ENCODE data around the gene GALNT1. TPM values are rescaled to one million over a fixed set of nuclear protein-coding genes. Genes with fewer than 3 reads are reported as not detected.

GALNT1 gene
- total and polyA plus RNA-seq, 2 donors = 24.6 to 44.8 TPM

DNA sequence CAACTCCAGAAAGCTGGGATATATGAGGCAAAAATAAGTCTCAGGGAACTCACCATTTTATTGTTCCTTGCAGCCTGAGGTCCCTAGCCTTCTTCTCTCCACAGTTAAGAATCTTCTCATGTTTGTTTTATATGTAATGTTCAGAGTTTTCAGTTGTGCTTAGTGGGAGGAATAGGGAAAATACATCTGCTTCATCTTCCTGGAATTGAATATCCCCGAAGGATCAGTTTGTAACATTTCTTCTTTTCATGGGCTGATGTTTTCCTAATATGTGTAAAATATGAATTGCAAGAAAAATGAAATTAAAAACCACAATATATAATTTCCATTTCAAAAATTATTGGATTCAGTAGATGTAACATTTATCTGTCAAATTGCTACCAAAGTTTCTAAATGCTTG lies 8.0 kb downstream of the GALNT1 start:
- DNase-seq (ENCODE audit: low read depth in 6 of 9, low spot score in 9 of 9) = no peak
- WGBS = 96% methylated on average over 1 of the region's 1 CpG
- Histone ChIP-seq H3K27ac (ENCODE audit: low read depth in 1 of 2, low read length in 1 of 2) (no peak overlapping the region), H3K4me3 (ENCODE audit: low read length in 2 of 2) (no peak overlapping the region), H3K4me1 (ENCODE audit: control insufficient read depth in 2 of 2, insufficient read depth in 2 of 2, low read length in 2 of 2) (no peaks in the 10 kb centered on the region), H3K27me3 (ENCODE audit: control insufficient read depth in 2 of 2, insufficient read depth in 1 of 2, low read length in 1 of 2) (no peaks in the 10 kb centered on the region), H3K9me3 (ENCODE audit: control insufficient read depth in 2 of 2, insufficient read depth in 1 of 2, low read length in 1 of 2) (peaks cover 0 to 2% of the 10 kb centered on the region in 2 donors), H3K36me3 (ENCODE audit: control insufficient read depth in 2 of 2, insufficient read depth in 2 of 2, low read length in 1 of 2) (no peaks in the 10 kb centered on the region)

DNA sequence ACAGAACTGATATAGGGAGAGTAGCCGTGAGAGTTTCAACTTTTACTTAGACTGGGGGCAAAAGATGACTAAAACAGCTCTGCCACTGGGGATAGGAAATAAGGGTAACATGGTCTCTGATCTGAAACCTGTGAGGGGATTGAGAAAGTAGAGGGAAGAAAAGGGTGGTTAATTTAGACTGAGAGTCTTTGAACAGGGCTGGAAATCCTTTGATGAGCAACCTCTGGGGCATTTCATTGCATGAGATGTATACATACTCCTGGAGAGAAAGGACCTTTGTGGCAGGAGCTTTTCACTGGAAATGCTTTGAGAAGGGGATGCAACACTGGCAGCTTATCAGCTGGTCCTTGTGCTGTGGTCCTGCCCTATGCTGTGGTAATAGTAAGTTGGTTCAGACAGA lies 9.4 kb downstream of the GALNT1 start:
- Histone ChIP-seq H3K4me1 (ENCODE audit: control insufficient read depth in 2 of 2, insufficient read depth in 2 of 2, low read length in 2 of 2) (no peaks in the 10 kb centered on the region), H3K27ac (ENCODE audit: low read depth in 1 of 2, low read length in 1 of 2) (no peak overlapping the region), H3K36me3 (ENCODE audit: control insufficient read depth in 2 of 2, insufficient read depth in 2 of 2, low read length in 1 of 2) (no peaks in the 10 kb centered on the region), H3K27me3 (ENCODE audit: control insufficient read depth in 2 of 2, insufficient read depth in 1 of 2, low read length in 1 of 2) (no peaks in the 10 kb centered on the region), H3K4me3 (ENCODE audit: low read length in 2 of 2) (no peak overlapping the region), H3K9me3 (ENCODE audit: control insufficient read depth in 2 of 2, insufficient read depth in 1 of 2, low read length in 1 of 2) (no peaks in the 10 kb centered on the region)
- 98% methylated on average over 1 of the region's 1 CpG for WGBS
- DNase-seq (ENCODE audit: low read depth in 6 of 9, low spot score in 9 of 9) = no peak

DNA sequence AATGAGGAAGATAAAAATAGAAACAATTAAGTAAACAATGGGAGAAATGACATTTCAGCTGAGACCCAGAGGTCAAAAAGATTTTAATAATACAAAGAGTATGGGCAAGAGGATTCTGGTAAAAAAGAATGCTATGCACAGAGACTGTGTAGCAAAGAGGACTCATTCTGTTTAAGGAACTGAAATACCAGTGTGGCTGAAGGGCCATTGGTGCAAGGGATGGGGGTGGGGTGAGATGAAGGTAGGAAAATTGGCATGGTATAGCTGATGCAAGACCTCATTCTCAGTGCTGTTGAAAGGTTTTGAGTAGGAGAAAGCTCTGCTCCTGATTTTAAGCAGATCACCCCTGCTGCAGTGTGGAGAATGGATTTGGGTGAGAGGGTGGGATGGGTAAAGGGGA lies 10.8 kb downstream of the GALNT1 start:
- Histone ChIP-seq H3K36me3 (ENCODE audit: control insufficient read depth in 2 of 2, insufficient read depth in 2 of 2, low read length in 1 of 2) (no peaks in the 10 kb centered on the region), H3K27ac (ENCODE audit: low read depth in 1 of 2, low read length in 1 of 2) (no peak overlapping the region), H3K4me3 (ENCODE audit: low read length in 2 of 2) (no peak overlapping the region), H3K9me3 (ENCODE audit: control insufficient read depth in 2 of 2, insufficient read depth in 1 of 2, low read length in 1 of 2) (no peaks in the 10 kb centered on the region), H3K4me1 (ENCODE audit: control insufficient read depth in 2 of 2, insufficient read depth in 2 of 2, low read length in 2 of 2) (no peaks in the 10 kb centered on the region), H3K27me3 (ENCODE audit: control insufficient read depth in 2 of 2, insufficient read depth in 1 of 2, low read length in 1 of 2) (no peaks in the 10 kb centered on the region)
- no peak for DNase-seq (ENCODE audit: low read depth in 6 of 9, low spot score in 9 of 9)

GRCh38 chr18:35593859-35594258 lies 12.3 kb downstream of the GALNT1 start:
- DNase-seq (ENCODE audit: low read depth in 6 of 9, low spot score in 9 of 9) = no peak
- Histone ChIP-seq H3K4me1 (ENCODE audit: control insufficient read depth in 2 of 2, insufficient read depth in 2 of 2, low read length in 2 of 2) (no peaks in the 10 kb centered on the region), H3K27me3 (ENCODE audit: control insufficient read depth in 2 of 2, insufficient read depth in 1 of 2, low read length in 1 of 2) (no peaks in the 10 kb centered on the region), H3K27ac (ENCODE audit: low read depth in 1 of 2, low read length in 1 of 2) (no peak overlapping the region), H3K36me3 (ENCODE audit: control insufficient read depth in 2 of 2, insufficient read depth in 2 of 2, low read length in 1 of 2) (no peaks in the 10 kb centered on the region), H3K9me3 (ENCODE audit: control insufficient read depth in 2 of 2, insufficient read depth in 1 of 2, low read length in 1 of 2) (no peaks in the 10 kb centered on the region), H3K4me3 (ENCODE audit: low read length in 2 of 2) (no peak overlapping the region)
- 98% methylated on average over 4 of the region's 4 CpGs for WGBS

DNA sequence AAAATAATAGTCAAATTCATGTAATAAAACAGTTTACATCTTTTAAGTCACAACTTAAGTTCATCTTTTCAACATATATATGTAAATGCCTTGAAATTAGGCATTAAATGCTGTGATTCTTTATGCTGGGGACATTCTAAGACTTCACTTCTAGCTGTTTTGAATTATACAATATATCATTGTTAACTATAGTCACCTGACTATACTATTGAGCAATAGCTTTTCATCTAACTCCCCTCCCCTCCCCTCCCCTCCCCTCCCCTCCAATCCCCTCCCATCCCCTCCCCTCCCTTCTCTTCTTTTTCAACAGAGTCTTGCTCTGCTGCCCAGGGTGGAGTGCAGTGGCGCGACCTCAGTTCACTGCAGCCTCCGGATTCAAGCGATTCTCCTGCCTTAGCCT lies 16.2 kb downstream of the GALNT1 start:
- no peak overlapping the region for H3K4me3 ChIP-seq (ENCODE audit: low read length in 2 of 2)
- no peaks in the 10 kb centered on the region for H3K4me1 ChIP-seq (ENCODE audit: control insufficient read depth in 2 of 2, insufficient read depth in 2 of 2, low read length in 2 of 2)
- H3K27ac ChIP-seq (ENCODE audit: low read depth in 1 of 2, low read length in 1 of 2) = no peak overlapping the region
- no peak for DNase-seq (ENCODE audit: low read depth in 6 of 9, low spot score in 9 of 9)
- no peaks in the 10 kb centered on the region for H3K36me3 ChIP-seq (ENCODE audit: control insufficient read depth in 2 of 2, insufficient read depth in 2 of 2, low read length in 1 of 2)
- peaks cover 0 to 1% of the 10 kb centered on the region in 2 donors for H3K9me3 ChIP-seq (ENCODE audit: control insufficient read depth in 2 of 2, insufficient read depth in 1 of 2, low read length in 1 of 2)
- H3K27me3 ChIP-seq (ENCODE audit: control insufficient read depth in 2 of 2, insufficient read depth in 1 of 2, low read length in 1 of 2) = no peaks in the 10 kb centered on the region
- 98% methylated on average over 4 of the region's 4 CpGs for WGBS

DNA sequence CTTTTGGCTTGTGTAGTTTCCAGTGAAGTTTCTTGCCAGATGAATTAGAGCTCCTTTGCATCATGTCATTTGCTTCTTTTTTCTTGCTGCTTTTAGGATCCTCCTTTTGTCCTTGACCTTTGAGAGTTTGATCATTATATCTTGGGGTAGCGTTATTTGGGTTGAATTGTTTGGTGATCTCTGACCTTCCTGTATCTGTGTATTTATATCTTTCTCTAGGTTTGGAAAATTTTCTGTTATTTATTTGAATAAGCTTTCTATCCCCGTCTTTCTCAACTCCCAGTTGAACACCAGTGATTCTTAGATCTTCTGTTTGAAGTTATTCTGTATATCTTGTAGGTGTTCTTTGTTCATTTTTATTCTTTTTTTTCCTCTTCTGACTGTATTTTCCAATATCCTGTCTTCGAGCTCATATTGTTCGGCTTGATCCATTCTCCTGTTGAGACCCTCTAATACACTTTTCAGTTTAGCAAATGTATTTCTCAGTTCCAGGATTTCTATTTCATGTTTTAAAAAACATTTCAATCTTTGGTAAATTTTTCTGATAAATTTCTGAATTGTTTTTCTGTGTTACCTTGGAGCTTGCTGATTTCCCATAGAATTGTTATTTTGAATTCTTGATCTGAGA lies 20.8 kb downstream of the GALNT1 start:
- H3K27ac ChIP-seq (ENCODE audit: low read depth in 1 of 2, low read length in 1 of 2) = no peak overlapping the region
- H3K4me1 ChIP-seq (ENCODE audit: control insufficient read depth in 2 of 2, insufficient read depth in 2 of 2, low read length in 2 of 2) = no peaks in the 10 kb centered on the region
- H3K27me3 ChIP-seq (ENCODE audit: control insufficient read depth in 2 of 2, insufficient read depth in 1 of 2, low read length in 1 of 2) = no peaks in the 10 kb centered on the region
- no peak for DNase-seq (ENCODE audit: low read depth in 6 of 9, low spot score in 9 of 9)
- H3K4me3 ChIP-seq (ENCODE audit: low read length in 2 of 2) = no peak overlapping the region
- WGBS = 83% methylated on average over 4 of the region's 4 CpGs
- no peaks in the 10 kb centered on the region for H3K36me3 ChIP-seq (ENCODE audit: control insufficient read depth in 2 of 2, insufficient read depth in 2 of 2, low read length in 1 of 2)
- peaks cover 0 to 6% of the 10 kb centered on the region in 2 donors for H3K9me3 ChIP-seq (ENCODE audit: control insufficient read depth in 2 of 2, insufficient read depth in 1 of 2, low read length in 1 of 2)

- no peaks in the 10 kb centered on the region for H3K27me3 ChIP-seq (ENCODE audit: control insufficient read depth in 2 of 2, insufficient read depth in 1 of 2, low read length in 1 of 2)
- peaks cover 0 to 6% of the 10 kb centered on the region in 2 donors for H3K9me3 ChIP-seq (ENCODE audit: control insufficient read depth in 2 of 2, insufficient read depth in 1 of 2, low read length in 1 of 2)
- H3K27ac ChIP-seq (ENCODE audit: low read depth in 1 of 2, low read length in 1 of 2) = no peak overlapping the region
- no peak overlapping the region for H3K4me3 ChIP-seq (ENCODE audit: low read length in 2 of 2)
- no peaks in the 10 kb centered on the region for H3K36me3 ChIP-seq (ENCODE audit: control insufficient read depth in 2 of 2, insufficient read depth in 2 of 2, low read length in 1 of 2)
- H3K4me1 ChIP-seq (ENCODE audit: control insufficient read depth in 2 of 2, insufficient read depth in 2 of 2, low read length in 2 of 2) = no peaks in the 10 kb centered on the region
- DNase-seq (ENCODE audit: low read depth in 6 of 9, low spot score in 9 of 9) = no peak
These were observed 21.5 kb downstream of the GALNT1 start for GRCh38 chr18:35603008-35603407.

DNA sequence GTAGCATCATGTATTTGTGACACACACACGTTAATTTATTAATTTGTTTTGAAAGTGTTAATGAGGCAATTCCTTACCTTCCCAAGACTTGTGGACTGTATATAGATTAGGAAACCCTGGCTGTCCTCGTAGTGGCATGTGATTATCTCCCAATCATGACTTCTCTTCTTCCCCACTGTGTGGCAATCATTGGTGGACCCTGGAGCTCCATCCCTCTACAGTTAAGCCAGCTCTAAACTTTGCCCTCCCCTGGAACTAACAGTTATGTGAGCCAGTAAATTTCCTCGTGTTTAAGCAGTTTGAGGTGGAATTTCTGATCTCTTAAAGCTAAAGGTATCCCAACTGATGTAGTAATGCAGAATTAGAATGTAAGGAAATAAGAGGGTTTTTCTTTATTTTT lies 22.0 kb downstream of the GALNT1 start:
- Histone ChIP-seq H3K4me3 (ENCODE audit: low read length in 2 of 2) (no peak overlapping the region), H3K27me3 (ENCODE audit: control insufficient read depth in 2 of 2, insufficient read depth in 1 of 2, low read length in 1 of 2) (no peaks in the 10 kb centered on the region), H3K9me3 (ENCODE audit: control insufficient read depth in 2 of 2, insufficient read depth in 1 of 2, low read length in 1 of 2) (peaks cover 0 to 6% of the 10 kb centered on the region in 2 donors), H3K27ac (ENCODE audit: low read depth in 1 of 2, low read length in 1 of 2) (no peak overlapping the region), H3K36me3 (ENCODE audit: control insufficient read depth in 2 of 2, insufficient read depth in 2 of 2, low read length in 1 of 2) (no peaks in the 10 kb centered on the region), H3K4me1 (ENCODE audit: control insufficient read depth in 2 of 2, insufficient read depth in 2 of 2, low read length in 2 of 2) (no peaks in the 10 kb centered on the region)
- 96% methylated on average over 3 of the region's 3 CpGs for WGBS
- DNase-seq (ENCODE audit: low read depth in 6 of 9, low spot score in 9 of 9) = no peak

DNA sequence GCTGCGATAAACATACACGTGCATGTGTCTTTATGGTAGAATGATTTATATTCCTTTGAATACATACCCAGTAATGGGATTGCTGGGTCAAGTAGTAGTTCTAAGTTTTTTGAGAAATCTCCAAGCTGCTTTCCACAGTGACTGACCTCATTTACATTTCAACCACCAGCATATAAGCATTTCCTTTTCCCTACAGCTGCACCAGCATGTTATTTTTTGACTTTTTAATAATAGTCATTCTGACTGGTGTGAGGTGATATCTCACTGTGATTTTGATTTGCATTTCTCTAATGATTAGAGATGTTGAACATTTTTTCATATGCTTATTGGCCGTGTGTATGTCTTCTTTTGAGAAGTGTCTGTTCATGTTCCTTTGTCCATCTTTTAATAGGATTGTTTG lies 22.8 kb downstream of the GALNT1 start:
- 98% methylated on average over 3 of the region's 3 CpGs for WGBS
- H3K27me3 ChIP-seq (ENCODE audit: control insufficient read depth in 2 of 2, insufficient read depth in 1 of 2, low read length in 1 of 2) = no peaks in the 10 kb centered on the region
- peaks cover 0 to 6% of the 10 kb centered on the region in 2 donors for H3K9me3 ChIP-seq (ENCODE audit: control insufficient read depth in 2 of 2, insufficient read depth in 1 of 2, low read length in 1 of 2)
- no peak for DNase-seq (ENCODE audit: low read depth in 6 of 9, low spot score in 9 of 9)
- H3K27ac ChIP-seq (ENCODE audit: low read depth in 1 of 2, low read length in 1 of 2) = no peak overlapping the region
- H3K4me1 ChIP-seq (ENCODE audit: control insufficient read depth in 2 of 2, insufficient read depth in 2 of 2, low read length in 2 of 2) = no peaks in the 10 kb centered on the region
- no peak overlapping the region for H3K4me3 ChIP-seq (ENCODE audit: low read length in 2 of 2)
- no peaks in the 10 kb centered on the region for H3K36me3 ChIP-seq (ENCODE audit: control insufficient read depth in 2 of 2, insufficient read depth in 2 of 2, low read length in 1 of 2)
